HG03045 (cell line): ENCODE measurements around the gene CHCHD5.
A peak's percentile ranks its signal among the peaks of the same experiment; 100 is the strongest.

ENCODE experiments used
- ATAC-seq: cut with Tn5 transposase; IDR thresholded peaks from one replicate; pipeline ENCODE4 v1.9.1; 2021; ENCODE audit warnings: mild to moderate bottlenecking, moderate library complexity; ENCODE audit not compliant: unreplicated experiment

Gene CHCHD5

GRCh38 chr2:112623913-112624777 is 39.7 kb downstream of the CHCHD5 start:
- ATAC-seq = peak; percentile 88

- no peak for ATAC-seq
Observed at GRCh38 chr2:112625474-112626114, 41.2 kb downstream of the CHCHD5 start.

GRCh38 chr2:112626604-112627059 is 42.2 kb downstream of the CHCHD5 start:
- ATAC-seq = no peak

- ATAC-seq = no peak
Observed at GRCh38 chr2:112627060-112628040, 42.9 kb downstream of the CHCHD5 start.

- ATAC-seq = no peak
Observed at GRCh38 chr2:112629224-112629623, 44.8 kb downstream of the CHCHD5 start.

GRCh38 chr2:112629823-112630222 is 45.4 kb downstream of the CHCHD5 start:
- ATAC-seq = no peak

GRCh38 chr2:112630268-112630667 is 45.9 kb downstream of the CHCHD5 start:
- no peak for ATAC-seq

GRCh38 chr2:112633708-112634107 is 49.3 kb downstream of the CHCHD5 start:
- ATAC-seq = no peak

- ATAC-seq = no peak
Observed at GRCh38 chr2:112634153-112634873, 49.9 kb downstream of the CHCHD5 start.

- no peak for ATAC-seq
Observed at GRCh38 chr2:112634874-112635157, 50.4 kb downstream of the CHCHD5 start.

- peak; percentile 86 for ATAC-seq
Observed at GRCh38 chr2:112636605-112637288, 52.3 kb downstream of the CHCHD5 start.

GRCh38 chr2:112637289-112637660 is 52.9 kb downstream of the CHCHD5 start:
- no peak for ATAC-seq
